HG03342 (cell line): ENCODE measurements around the gene EEF1AKMT3.

Experiments
- ATAC-seq: cut with Tn5 transposase; IDR thresholded peaks from one replicate; pipeline ENCODE4 v1.9.1; 2021; ENCODE audit warnings: mild to moderate bottlenecking, moderate library complexity; ENCODE audit not compliant: unreplicated experiment

The EEF1AKMT3 gene

DNA sequence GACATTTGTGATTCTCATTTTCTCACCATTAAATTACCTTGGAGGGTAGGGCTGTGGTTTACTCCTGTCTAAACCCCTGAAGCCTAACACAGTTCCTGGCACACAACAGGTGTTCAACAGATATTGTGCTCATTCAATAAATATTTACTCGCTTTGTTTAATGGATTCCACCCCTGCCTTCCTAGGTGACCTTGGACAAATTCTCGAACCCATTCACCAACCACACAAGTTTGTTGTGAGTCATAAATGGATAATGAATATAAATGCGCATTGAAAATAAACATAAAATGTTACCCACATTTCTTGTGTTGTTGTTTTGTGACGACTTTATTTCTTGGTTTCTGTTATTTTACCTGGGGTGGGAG lies 9.8 kb downstream of the EEF1AKMT3 start:
- peak; percentile 18 for ATAC-seq

DNA sequence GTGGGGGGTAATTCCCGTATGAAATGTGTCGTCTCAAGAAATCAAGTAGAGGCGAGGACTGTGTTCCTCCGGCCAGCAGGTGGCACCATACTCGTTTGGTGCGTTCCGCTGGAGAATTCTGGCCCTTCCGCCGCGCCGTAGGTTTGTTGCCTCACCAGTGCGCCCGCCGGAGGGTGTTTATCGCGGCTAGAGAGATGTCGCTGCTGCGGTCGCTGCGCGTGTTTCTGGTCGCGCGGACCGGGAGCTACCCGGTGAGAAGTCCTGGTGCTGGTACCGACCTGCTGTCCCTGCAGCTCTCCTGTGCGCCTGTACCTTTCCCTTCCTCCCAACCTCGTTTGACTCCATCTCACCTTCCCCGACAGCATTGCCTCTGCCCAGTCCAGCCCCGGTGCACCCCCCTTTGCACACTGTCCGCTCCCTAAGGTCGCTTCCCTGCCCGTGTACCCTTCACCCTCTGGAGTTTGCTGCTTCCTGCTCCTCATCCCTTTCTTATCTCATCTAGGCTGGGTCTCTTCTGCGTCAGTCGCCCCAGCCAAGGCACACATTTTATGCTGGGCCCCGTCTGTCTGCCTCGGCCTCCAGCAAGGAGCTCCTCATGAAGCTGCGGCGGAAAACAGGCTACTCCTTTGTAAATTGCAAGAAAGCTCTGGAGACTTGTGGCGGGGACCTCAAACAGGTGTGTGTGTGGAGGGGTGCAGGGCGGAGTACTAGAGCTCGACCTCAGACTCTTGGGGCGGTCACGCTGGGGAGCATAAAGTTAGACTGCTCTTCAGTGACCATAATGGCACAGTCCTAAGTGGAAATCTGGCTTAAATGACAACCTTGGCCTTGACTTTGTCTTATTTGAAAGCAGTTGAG lies 10.4 kb downstream of the EEF1AKMT3 start, which contains the start of gene TSFM:
Gene TSFM, plus strand, starts transcription at position 180 of the 858 bp plus-strand sequence. Its CDS starts 15 bp downstream, at position 195.
- peak; percentile 80 for ATAC-seq

DNA sequence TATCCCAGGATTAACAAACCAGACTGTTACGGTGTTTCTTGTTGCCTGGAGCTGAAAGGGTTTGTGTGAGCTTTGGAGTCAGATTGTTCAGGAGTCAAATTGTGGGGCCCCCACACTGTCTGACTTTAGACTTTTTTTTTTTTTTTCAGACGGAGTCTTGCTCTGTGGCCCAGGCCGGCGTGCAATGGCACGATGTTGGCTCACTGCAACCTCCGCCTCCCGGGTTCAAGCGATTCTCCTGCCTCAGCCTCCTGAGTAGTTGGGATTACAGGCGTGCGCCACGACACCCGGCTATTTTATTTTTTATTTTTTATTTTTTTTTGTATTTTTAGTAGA lies 11.0 kb downstream of the EEF1AKMT3 start:
- ATAC-seq: no peak

DNA sequence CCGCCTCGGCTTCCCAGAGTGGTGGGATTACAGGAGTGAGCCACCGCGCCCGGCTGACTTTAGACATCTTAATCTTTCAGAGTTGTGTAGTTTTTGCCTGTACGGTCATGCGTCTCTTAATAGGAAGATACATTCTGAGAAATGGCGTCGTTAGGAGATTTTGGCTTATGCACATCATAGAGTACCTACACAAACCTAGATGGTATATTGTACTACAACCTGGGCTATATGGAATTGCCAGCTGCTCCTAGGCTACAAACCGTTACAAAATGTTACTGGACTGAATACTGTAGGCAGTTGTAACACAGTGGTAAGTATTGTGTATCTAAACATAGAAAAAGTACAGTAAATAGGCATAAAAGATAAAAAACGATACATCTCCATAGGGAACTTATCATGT lies 11.4 kb downstream of the EEF1AKMT3 start:
- ATAC-seq: no peak

DNA sequence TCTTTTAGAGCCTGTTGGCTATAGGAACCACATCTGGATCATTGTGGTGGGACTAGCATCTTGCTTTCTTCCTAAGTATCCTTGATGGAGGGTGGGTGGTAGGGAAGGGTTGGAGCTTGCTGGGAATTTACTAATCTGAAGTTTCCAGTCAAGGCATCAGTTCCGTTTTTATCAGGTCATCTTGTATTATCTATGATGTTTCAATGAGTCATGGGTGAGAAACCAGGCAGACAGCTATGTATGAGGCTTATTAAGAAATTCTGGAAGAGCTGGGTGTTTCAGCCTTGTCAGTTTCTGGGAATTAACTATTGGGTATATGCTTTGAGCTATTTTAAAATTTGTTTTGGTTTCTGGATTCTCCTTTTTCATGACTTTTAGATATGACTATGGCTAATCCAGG lies 21.5 kb downstream of the EEF1AKMT3 start:
- ATAC-seq: no peak

DNA sequence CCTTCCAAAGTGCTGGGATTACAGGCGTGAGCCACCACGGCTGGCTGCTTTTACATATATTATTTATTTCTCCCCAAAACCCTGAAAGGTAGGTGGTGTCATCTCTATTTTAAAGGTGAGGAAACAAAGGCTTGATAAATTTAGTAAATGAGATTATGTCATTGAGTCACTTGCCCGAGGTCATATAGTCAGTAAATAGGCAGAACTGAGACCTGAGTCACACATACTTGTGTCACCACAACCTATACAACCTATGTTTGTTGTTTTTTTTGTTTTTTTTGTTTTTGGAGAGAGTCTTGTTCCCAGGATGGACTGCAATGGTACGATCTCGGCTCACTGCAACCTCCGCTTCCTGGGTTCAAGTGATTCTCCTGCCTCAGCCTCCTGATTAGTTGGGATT lies 22.9 kb downstream of the EEF1AKMT3 start:
- no peak for ATAC-seq

DNA sequence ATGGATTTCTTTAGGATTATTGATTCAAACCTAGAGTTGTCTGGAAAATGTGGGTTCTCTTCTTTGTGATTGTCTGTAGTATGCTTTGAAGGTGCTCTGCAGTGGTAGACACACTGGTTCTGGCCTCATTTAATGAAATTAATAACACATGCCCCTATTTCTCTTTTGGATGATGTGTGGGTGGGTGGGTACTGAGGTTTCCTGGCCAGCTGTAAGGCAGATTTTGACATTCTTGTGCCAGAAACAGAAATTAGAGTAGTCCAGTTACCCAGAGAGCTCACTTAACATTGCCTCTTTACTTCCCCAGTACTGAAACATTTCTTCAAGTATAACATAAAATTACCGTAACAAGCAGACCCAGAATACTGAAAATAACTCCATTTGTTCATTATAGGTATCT lies 24.6 kb downstream of the EEF1AKMT3 start:
- ATAC-seq: no peak

DNA sequence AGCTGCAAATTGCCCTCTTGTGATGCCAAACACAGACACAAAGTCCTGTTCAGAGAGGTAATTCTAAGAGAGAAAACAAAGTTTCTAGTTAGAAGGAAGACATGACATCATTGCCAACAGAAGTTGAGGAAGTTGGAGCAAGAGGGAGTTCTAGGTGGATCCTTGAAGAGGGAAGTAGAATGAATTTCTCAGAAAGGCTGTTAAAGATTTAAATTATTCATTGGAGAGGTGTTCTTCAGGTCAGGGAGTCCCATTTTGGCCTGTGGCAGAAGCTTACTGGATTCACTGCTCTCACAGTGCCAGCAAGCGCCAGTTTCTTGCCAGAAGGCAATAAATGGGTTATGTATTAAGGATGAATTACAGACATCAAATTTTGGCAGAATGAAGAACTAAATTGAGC lies 25.5 kb downstream of the EEF1AKMT3 start:
- no peak for ATAC-seq

DNA sequence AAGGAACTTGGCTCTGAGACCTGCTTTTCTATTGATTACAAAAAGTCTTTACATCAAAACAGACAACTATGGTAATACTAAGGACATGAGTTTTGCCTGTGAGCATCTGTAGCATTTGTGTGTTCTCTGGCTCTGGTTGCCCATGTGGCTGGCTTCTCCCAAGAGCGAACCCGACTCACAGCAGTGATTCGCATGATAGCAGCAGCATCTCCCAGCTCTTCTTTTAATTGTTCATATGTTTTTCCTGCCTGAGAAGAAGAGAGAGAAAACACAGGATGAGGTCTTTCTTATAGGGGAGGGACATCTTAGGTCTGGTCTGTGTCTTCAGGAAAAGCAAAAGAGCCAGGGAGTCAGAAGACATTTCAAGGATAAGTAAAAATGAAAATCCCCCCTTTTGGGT lies 28.6 kb downstream of the EEF1AKMT3 start:
- no peak for ATAC-seq

DNA sequence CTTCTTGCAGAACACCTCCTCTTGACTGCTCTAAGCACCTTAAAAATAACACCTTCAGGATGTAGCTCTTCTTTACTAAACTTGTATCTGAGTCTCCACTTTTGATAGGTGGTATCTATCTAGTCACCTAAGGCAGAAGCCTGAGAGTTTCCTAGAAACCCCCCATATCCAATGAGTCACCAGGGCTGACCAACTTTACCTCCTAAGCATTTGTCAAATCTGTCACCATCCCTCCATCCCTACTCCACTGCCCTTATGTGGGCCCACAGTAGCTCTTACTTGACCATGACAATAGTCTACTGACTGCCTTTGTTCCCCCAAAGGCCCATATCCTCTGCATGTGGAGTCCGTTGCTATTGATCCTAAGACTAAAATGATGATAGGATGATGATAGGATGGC lies 30.2 kb downstream of the EEF1AKMT3 start:
- ATAC-seq: no peak

DNA sequence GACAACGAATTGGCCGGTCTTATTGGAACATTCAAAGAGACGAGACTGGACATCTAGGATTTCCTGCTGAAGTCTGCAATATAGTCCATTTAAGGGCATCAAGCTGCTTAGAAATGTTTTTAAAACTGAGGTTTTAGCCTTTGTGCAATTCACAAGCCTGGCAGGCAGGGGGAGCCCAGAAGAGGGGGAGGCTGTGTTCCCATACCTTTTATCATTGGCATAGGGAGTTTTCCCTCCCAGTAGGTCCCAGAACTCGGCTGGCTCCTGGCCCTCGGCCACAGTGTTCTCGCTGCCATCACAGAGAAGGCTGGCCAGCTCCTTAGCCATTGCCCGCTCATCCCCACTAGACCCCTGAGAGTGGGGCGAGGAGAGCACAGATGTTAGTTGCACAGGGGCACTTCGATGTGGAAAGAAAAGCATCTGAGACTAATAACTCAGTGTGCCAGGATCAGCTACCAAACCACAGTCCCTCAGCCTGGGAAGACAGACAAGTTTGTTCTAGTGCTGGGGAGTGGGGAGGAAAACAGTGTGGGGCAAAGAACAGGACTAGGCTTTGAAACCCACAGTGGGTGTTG lies 31.0 kb downstream of the EEF1AKMT3 start:
- ATAC-seq: no peak

DNA sequence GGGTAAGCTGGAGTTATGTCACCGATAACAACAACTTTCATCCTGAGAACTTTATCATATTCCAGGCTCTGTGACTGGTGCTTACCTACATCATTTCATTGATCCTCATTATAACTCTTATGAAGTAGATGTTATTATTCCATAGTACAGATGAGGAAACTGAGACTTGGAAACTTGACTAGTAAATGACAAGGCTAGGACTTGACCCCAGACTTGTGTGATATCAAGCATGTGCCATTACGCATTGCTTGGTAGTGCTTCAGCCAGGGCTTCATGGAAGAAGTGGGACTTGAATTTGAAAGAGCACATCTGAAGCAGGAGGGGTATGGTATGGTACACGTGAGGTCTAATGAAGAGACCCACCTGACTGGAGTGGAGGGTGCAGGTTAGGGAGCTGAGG lies 34.3 kb downstream of the EEF1AKMT3 start:
- ATAC-seq: no peak

DNA sequence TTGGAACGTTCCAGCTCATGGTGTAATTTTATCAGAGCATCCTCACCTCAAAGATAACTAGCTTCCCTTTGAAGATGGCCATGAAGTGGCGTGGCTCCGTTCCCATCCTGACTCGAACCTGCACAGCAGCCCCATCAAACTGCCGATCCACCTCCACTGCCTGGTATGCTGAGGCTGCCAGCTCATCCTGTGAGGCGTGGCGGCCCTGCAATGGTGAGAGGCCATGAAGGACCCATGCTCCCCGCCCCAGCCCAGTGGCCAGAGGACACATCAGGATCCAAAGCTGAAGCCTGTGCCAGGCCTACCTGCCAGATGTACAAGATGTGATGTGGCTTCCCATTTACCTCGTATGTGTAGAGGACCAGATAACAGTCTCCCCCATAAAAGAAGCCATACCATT lies 34.9 kb downstream of the EEF1AKMT3 start:
- no peak for ATAC-seq

DNA sequence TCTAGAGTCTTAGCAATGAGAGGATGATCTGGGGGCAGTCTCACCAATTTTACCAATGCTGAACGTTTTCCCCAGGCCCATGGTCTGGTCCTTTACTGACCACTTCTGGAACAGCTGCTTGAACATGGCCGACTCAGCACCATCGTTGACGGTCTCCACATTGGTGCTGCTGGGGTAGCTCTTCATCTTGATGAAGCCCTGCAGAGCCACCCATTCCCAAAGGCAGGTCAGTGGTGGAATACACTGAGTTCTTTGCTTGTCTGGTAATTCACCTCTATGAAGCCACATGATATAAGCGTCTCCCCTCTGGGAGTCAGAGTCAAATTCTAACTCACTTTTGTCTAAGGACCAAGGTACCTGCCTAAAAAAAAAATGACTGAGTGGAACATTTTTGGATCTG lies 35.9 kb downstream of the EEF1AKMT3 start:
- no peak for ATAC-seq

DNA sequence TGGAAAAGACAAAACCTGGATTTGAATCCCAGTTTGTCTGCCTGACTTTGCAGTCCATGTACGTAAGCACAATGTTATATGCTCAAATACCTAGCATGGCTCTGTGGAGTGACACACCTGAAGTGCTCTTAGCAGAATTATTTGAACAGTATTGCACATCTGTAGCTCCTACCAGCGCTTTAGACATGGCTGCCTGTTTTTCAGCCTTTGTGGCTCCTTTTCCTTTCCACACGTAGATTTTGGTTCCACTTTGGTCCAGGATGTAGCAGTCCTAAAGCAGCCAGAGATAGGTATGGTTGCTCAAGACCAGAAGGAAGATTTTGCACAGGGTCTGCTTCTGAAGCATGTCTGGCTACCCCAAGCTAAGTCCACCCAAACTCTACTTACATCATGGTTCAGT lies 37.0 kb downstream of the EEF1AKMT3 start:
- no peak for ATAC-seq

DNA sequence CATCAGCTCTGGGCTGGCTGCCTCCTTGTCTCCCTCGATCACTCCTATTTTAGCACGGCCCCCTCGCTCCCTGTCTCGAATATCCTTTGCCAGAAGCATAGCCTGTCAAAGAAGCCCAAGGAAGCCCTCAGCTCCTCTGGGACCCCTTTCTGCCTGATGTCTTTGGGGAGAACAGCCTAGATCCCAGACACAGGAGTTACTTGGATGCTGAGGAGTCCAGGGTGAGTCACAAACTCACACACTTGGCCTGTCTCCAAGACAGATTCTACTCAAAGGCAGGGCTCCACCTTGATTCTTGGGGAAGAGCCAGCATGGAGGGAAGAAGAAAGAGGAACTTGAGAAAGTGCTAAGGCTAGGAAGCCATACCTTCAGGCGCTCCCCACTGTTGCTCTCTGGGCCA lies 38.0 kb downstream of the EEF1AKMT3 start:
- ATAC-seq: no peak

DNA sequence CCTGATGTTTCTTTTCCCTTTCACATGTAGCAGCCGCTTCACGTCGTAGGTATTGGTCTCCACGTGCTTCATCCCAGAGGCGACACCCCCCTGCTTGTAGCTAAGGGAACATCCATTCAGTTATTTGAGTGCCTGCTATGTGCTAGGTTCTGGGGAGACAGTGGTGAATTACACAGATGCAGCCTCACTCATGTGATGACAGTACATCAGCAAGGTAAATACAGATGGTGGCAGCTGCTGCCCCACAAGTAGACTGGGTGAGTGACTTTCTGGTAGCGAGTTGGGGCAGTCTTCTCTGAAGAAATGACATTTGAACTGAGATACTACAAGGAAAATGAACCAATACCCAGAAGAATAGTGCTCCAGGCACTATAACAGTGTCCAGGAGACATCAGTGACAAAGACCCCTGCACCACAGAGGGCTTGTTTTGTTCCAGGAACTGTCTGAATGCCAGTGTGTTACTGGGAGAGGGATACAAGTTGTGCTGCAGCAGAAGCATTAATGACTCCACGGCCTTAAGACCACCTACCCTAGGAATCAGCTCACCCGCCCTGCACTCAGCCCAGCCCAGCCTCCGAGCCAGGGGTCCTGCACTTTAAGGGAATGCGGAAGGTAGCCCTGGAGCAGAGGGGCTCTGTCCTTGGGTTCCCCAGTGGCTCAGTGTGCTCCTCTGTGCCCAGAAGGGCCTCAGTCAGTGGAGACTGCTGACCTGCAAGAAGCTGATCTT lies 38.8 kb downstream of the EEF1AKMT3 start:
- no peak for ATAC-seq

DNA sequence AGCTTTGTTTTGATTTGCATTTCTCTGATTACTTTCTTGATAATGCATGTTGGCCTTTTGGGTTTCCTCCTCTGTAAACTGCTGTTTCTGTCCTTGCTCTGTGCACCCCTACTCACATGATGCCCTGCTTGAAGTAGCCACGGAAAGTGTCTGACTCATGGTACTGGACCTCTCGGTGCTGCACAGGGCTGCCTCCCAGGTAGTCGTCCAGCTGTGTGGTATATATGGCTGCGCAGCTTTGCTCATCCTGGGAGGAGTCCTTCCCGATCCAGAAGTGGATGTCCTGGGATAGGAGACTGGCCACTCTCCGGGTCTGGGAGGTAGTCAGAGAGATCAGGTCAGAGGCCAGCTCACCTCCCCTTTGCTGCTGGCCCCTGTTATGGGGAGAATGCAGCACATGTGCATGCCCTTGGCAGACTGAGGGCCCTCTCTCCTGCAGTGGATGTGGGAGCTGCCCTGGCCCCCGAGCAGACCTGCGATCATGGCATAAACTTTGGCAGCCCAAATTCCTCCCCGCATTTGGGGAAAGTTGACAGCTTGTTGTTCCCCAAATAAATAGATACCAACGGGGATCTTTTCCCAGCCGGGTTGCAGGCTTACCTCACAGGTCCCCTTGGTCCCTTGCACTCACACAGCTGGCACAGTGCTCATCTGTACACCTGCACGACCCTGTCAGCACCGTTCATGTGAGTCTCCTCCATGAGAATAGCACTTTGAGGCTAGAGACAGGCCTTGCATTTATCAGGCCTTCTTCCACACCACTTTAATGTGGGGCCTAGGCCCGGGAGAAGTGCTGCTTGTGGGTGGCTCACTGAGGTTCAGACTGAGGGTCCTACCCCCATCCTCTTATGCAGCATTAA lies 40.9 kb downstream of the EEF1AKMT3 start:
- ATAC-seq: no peak

DNA sequence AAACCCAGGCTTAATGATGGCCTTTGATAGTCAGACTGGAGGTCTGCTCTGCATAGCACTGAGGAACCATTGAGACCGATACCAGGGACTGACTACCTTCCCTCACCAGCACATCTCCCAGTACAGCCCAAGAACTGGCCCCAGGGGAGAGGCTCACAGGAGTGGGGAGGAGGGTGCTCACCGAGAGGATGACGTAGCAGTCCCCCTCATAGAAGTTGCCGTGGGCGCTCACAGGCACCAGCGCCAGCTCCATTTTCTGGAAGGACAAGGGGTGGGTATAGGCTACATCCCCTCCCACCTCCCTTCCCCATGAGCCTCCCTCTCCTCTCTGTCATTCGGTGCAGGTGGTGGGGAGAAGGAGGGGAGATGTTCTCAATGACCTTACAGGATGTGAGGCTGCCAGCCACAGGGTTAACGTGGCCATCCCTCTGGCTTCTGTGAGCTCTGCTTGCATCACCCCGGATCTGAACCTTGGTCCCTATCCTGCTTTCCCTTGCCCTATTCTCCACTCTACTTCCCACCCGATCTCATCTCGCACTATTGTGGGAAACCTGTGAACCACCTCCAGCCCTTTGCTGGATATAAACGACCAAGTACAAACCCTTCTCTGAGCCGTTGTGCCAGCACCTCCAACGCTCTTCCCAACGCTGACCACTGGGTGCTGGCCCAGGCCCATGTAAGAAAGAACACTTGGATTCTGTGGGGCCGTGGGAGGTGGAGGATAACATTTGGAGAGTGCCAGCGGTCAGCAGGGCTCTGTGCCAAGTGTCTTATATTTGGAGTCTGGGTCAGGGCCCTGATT lies 41.8 kb downstream of the EEF1AKMT3 start:
- ATAC-seq: no peak
